ENCODE data around the gene INPP5F.

GRCh38 chr10:119806334-119807130 lies 80.7 kb downstream of the INPP5F start:
- TF ChIP-seq POLR2A (IDR thresholded peaks at IDR 0.05) = no peak
- no peak for TF ChIP-seq CTCF (IDR thresholded peaks at IDR 0.05)
- no peak for TF ChIP-seq EP300 (IDR thresholded peaks at IDR 0.05)

Measured in tibial nerve (tissue), 4 donors.